NOMO-1 treated with dmso at 0.1 percent for 144 hours (cell line): ENCODE measurements around the gene MYO5B.

ENCODE experiments used
- DNase-seq: peaks from one replicate; lab custom pipeline; 2025; ENCODE audit not compliant: unreplicated experiment; lab: John Stamatoyannopoulos, UW

Gene MYO5B

GRCh38 chr18:49931760-49932159, 263.2 kb downstream of the MYO5B start:
- DNase-seq = no peak

GRCh38 chr18:49931179-49931578, 263.8 kb downstream of the MYO5B start:
- DNase-seq = no peak

GRCh38 chr18:49926106-49926745, 268.7 kb downstream of the MYO5B start:
- no peak for DNase-seq

GRCh38 chr18:49924293-49924983, 270.5 kb downstream of the MYO5B start:
- no peak for DNase-seq

GRCh38 chr18:49922228-49922627, 272.7 kb downstream of the MYO5B start:
- DNase-seq = no peak

- no peak for DNase-seq
Observed at GRCh38 chr18:49921318-49921985, 273.5 kb downstream of the MYO5B start.

GRCh38 chr18:49920731-49921130, 274.2 kb downstream of the MYO5B start:
- no peak for DNase-seq

GRCh38 chr18:49917742-49918141, 277.2 kb downstream of the MYO5B start:
- no peak for DNase-seq

GRCh38 chr18:49915352-49915751, 279.6 kb downstream of the MYO5B start:
- DNase-seq = no peak

GRCh38 chr18:49913221-49913620, 281.7 kb downstream of the MYO5B start:
- DNase-seq = no peak

- DNase-seq = no peak
Observed at GRCh38 chr18:49911427-49911826, 283.5 kb downstream of the MYO5B start.

GRCh38 chr18:49910986-49911385, 284.0 kb downstream of the MYO5B start:
- DNase-seq = no peak

- no peak for DNase-seq
Observed at GRCh38 chr18:49910019-49910418, 284.9 kb downstream of the MYO5B start.

- no peak for DNase-seq
Observed at GRCh38 chr18:49907346-49907929, 287.5 kb downstream of the MYO5B start.

- DNase-seq = no peak
Observed at GRCh38 chr18:49905771-49906170, 289.2 kb downstream of the MYO5B start.

- no peak for DNase-seq
Observed at GRCh38 chr18:49904871-49905555, 289.9 kb downstream of the MYO5B start.

GRCh38 chr18:49901862-49902340, 293.0 kb downstream of the MYO5B start:
- DNase-seq = no peak

GRCh38 chr18:49899657-49900330, 295.2 kb downstream of the MYO5B start:
- DNase-seq = no peak

GRCh38 chr18:49898421-49898820, 296.5 kb downstream of the MYO5B start:
- peak; percentile 51 for DNase-seq

- no peak for DNase-seq
Observed at GRCh38 chr18:49894517-49895226, 300.3 kb downstream of the MYO5B start.
